Fibroblast of lung (primary cell): Measurements from ENCODE around the gene DNHD1. TPM values are rescaled to one million over a fixed set of nuclear protein-coding genes. Genes with fewer than 3 reads are reported as not detected.

ENCODE experiments used
- DNase-seq, 2 donors: peaks; one replicate each; pipeline versions ENCODE4 v3.0.0 to v3.0.0-alpha.2; 2010; ENCODE audit warnings: low read depth in 2 of 2
- H2AFZ ChIP-seq: 2 replicates; pipeline ENCODE4 v1.5.1; 2012; ENCODE audit warnings: low read length, control low read depth, inconsistent platforms
- H3K27ac ChIP-seq: 2 replicates; pipeline ENCODE4 v1.5.1; 2011; ENCODE audit warnings: low read length, control low read depth; ENCODE audit not compliant: insufficient read depth
- H3K27me3 ChIP-seq: 2 replicates; pipeline ENCODE4 v1.5.1; 2011; ENCODE audit warnings: mild to moderate bottlenecking, low read length; ENCODE audit not compliant: control insufficient read depth, insufficient read depth
- H3K36me3 ChIP-seq: 2 replicates; pipeline ENCODE4 v1.5.1; 2011; ENCODE audit warnings: low read length; ENCODE audit not compliant: control insufficient read depth, insufficient read depth
- H3K4me1 ChIP-seq: 2 replicates; pipeline ENCODE4 v1.5.1; 2011; ENCODE audit warnings: low read length; ENCODE audit not compliant: control insufficient read depth, insufficient read depth; ENCODE audit errors: extremely low read depth
- H3K4me2 ChIP-seq: 2 replicates; pipeline ENCODE4 v1.5.1; 2011; ENCODE audit warnings: low read length, control low read depth; ENCODE audit not compliant: insufficient read depth; ENCODE audit errors: extremely low read depth
- H3K4me3 ChIP-seq, 4 experiments: fragments of 200-600 bp in 1 of 4; sonication (generic) in 1 of 4; replicated peaks in 1 of 4; 2 replicates each; pipeline ENCODE4 v1.5.1; 2011 to 2016; ENCODE audit warnings: low read length in 4 of 4, low read depth in 3 of 4, mild to moderate bottlenecking in 3 of 4, control low read depth in 2 of 4, inconsistent platforms in 1 of 4, mixed read lengths in 1 of 4; ENCODE audit not compliant: insufficient read depth in 1 of 4; ENCODE audit errors: control extremely low read depth in 1 of 4
- H3K79me2 ChIP-seq: 2 replicates; pipeline ENCODE4 v1.5.1; 2012; ENCODE audit warnings: mild to moderate bottlenecking, low read length, inconsistent platforms; ENCODE audit not compliant: control insufficient read depth, insufficient read depth
- H3K9ac ChIP-seq: 2 replicates; pipeline ENCODE4 v1.5.1; 2011; ENCODE audit warnings: mild to moderate bottlenecking, low read length, control low read depth; ENCODE audit not compliant: insufficient read depth
- H3K9me3 ChIP-seq: 2 replicates; pipeline ENCODE4 v1.5.1; 2012; ENCODE audit warnings: low read depth, low read length; ENCODE audit not compliant: control insufficient read depth, insufficient read depth
- H4K20me1 ChIP-seq: 2 replicates; pipeline ENCODE4 v1.5.1; 2011; ENCODE audit warnings: low read length; ENCODE audit not compliant: control insufficient read depth, insufficient read depth; ENCODE audit errors: extremely low read depth
- CTCF ChIP-seq, 2 donors: IDR thresholded peaks in 1 of 2; conservative IDR thresholded peaks in 1 of 2; 1 replicate in 1 of 2; 2 replicates in 1 of 2; pipeline ENCODE4 v1.5.1; 2011 to 2012; ENCODE audit warnings: low read length in 2 of 2, control low read depth in 1 of 2, inconsistent platforms in 1 of 2, low read depth in 1 of 2, mild to moderate bottlenecking in 1 of 2
- EZH2 ChIP-seq: IDR thresholded peaks from 2 replicates; pipeline ENCODE4 v1.5.1; 2012; ENCODE audit warnings: low read length, control low read depth, mild to moderate bottlenecking; ENCODE audit errors: missing control alignments
- polyA plus RNA-seq, 2 donors: library from polyadenylated mRNA; depleted of rRNA in 1 of 2; stranded (reverse) in 1 of 2; unstranded in 1 of 2; fragments of >200 nt; gene quantifications; 2 replicates each; pipeline ENCODE4 v1.2.1, GENCODE V29; 2011 to 2012; ENCODE audit warnings: missing spikeins in 1 of 2
- total RNA-seq: library from RNA; depleted of rRNA; stranded (reverse); fragments of >200 nt; gene quantifications from 2 replicates; pipeline ENCODE4 v1.2.1, GENCODE V29; 2014

Gene DNHD1
- total and polyA plus RNA-seq, 2 donors (not counting 1 experiment from before 2014, with no cell fraction given), result 2.2 to 14.7 TPM

- no peak overlapping the region for H3K4me2 ChIP-seq
- TF ChIP-seq CTCF (conservative IDR thresholded peaks at IDR 0.05 in 1 of 2, IDR thresholded peaks at IDR 0.05 in 1 of 2; ENCODE audit: low read depth in 1 of 2, low read length in 2 of 2) (no peak), EZH2 (no peak)
- no peak overlapping the region for H3K27ac ChIP-seq
- no peaks in the 10 kb centered on the region for H3K36me3 ChIP-seq
- H3K27me3 ChIP-seq, result no peaks in the 10 kb centered on the region
- no peak overlapping the region for H3K9ac ChIP-seq
- H3K4me3 ChIP-seq, result no peak overlapping the region
- H3K9me3 ChIP-seq, result no peaks in the 10 kb centered on the region
- no peak overlapping the region for H2AFZ ChIP-seq
- H3K79me2 ChIP-seq, result no peaks in the 10 kb centered on the region
- H3K4me1 ChIP-seq, result peaks cover 10% of the 10 kb centered on the region
- no peaks in the 10 kb centered on the region for H4K20me1 ChIP-seq
- peak; percentile 67 to 93 for DNase-seq
Observed at GRCh38 chr11:6572215-6572614, 75.1 kb downstream of the DNHD1 start.

- no peak overlapping the region for H3K27ac ChIP-seq
- H3K4me2 ChIP-seq, result no peak overlapping the region
- no peaks in the 10 kb centered on the region for H3K36me3 ChIP-seq
- no peaks in the 10 kb centered on the region for H3K27me3 ChIP-seq
- H3K9ac ChIP-seq, result no peak overlapping the region
- no peak overlapping the region for H2AFZ ChIP-seq
- H3K79me2 ChIP-seq, result no peaks in the 10 kb centered on the region
- no peak overlapping the region for H3K4me3 ChIP-seq
- peaks cover 5% of the 10 kb centered on the region for H3K4me1 ChIP-seq
- no peak for TF ChIP-seq EZH2
- no peak for TF ChIP-seq CTCF (conservative IDR thresholded peaks at IDR 0.05 in 1 of 2, IDR thresholded peaks at IDR 0.05 in 1 of 2; ENCODE audit: low read depth in 1 of 2, low read length in 2 of 2)
- no peaks in the 10 kb centered on the region for H4K20me1 ChIP-seq
- no peaks in the 10 kb centered on the region for H3K9me3 ChIP-seq
- DNase-seq, result no peak
Observed at GRCh38 chr11:6574816-6575715, 78.0 kb downstream of the DNHD1 start.

GRCh38 chr11:6576471-6577373 lies 79.6 kb downstream of the DNHD1 start:
- Histone ChIP-seq H3K9ac (no peak overlapping the region), H3K27ac (no peak overlapping the region), H3K27me3 (no peaks in the 10 kb centered on the region), H3K9me3 (no peaks in the 10 kb centered on the region), H4K20me1 (no peaks in the 10 kb centered on the region), H3K4me3 (no peak overlapping the region), H3K36me3 (no peaks in the 10 kb centered on the region), H3K79me2 (no peaks in the 10 kb centered on the region), H3K4me1 (peaks cover 5% of the 10 kb centered on the region), H2AFZ (no peak overlapping the region), H3K4me2 (no peak overlapping the region)
- TF ChIP-seq CTCF (conservative IDR thresholded peaks at IDR 0.05 in 1 of 2, IDR thresholded peaks at IDR 0.05 in 1 of 2; ENCODE audit: low read depth in 1 of 2, low read length in 2 of 2) (no peak), EZH2 (no peak)
- peak; percentile 80 to 86 for DNase-seq
